GM23248 (cell line): ENCODE measurements around the gene TLR8.

ENCODE experiments used
- EZH2 ChIP-seq: fragments of 200-600 bp; sonication (generic); IDR thresholded peaks from 2 replicates; pipeline ENCODE4 v1.6.1; 2018; ENCODE audit warnings: antibody characterized with exemption, mild to moderate bottlenecking; ENCODE audit not compliant: insufficient read depth, poor library complexity, severe bottlenecking
- EZH2phosphoT487 ChIP-seq: fragments of 200-600 bp; sonication (generic); IDR thresholded peaks from 2 replicates; pipeline ENCODE4 v1.6.1; 2018; ENCODE audit warnings: antibody characterized with exemption, moderate library complexity, mild to moderate bottlenecking, low read depth; ENCODE audit not compliant: insufficient read depth

GRCh38 chrX:12953420-12953819 is 47.0 kb downstream of the TLR8 start:
- TF ChIP-seq EZH2 = no peak
- TF ChIP-seq EZH2phosphoT487 = no peak
